Femur (tissue), 1 donor: ENCODE results near the gene GCNT1.
A peak's percentile ranks its signal among the peaks of the same experiment; 100 is the strongest.
"Not testable (repeated sequence)": the region's sequence is repeated elsewhere in the genome, so short reads cannot be mapped to it uniquely, and the experiment has no call there.

Experiments
- DNase-seq: peaks from one replicate; pipeline ENCODE4 v3.0.0-alpha.2; 2017

Gene GCNT1

DNA sequence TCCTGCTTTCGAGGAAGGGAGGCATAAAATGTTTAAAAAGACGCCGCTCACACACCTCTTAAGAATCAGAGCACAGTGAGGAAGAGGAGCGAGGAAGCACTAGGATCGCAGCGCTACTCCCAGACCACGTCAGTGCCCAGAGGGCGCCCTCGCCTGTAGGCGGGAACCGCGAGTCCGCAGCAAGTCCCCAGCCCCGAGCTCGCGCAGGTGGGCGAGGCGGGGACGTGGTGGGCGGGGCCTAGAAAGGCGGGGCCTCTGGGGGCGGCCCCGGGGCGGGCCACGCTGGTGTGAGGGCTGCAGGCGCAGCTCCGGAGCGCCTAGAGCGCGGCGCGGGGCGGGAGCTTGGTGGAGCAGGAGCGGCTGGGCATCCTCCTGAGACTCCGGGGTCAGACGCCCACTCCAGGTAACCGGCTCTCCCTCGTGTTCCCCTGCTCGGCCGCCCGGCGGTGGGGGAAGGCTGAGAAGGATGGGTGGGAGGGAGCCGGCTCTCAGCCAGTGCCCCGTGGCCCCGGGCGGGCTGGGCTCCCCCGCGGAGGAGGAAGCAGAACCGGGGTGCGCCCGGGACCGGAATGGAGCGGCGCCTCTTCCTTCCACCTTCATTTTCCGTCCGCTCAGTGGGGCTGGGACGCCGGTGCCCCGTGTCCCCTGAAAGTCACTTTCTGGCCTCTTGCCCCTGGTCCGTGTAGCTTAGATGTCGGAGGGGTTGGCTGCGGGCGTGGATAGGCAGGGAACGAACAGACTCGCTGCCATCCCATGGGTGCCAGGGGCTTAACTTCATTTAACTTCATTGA is at the start of gene GCNT1:
TSS of gene GCNT1 (plus strand) at position 280 of the 791 bp plus-strand sequence. CDS start 43,200 bp downstream, outside the sequence.
- peak; percentile 89 for DNase-seq

DNA sequence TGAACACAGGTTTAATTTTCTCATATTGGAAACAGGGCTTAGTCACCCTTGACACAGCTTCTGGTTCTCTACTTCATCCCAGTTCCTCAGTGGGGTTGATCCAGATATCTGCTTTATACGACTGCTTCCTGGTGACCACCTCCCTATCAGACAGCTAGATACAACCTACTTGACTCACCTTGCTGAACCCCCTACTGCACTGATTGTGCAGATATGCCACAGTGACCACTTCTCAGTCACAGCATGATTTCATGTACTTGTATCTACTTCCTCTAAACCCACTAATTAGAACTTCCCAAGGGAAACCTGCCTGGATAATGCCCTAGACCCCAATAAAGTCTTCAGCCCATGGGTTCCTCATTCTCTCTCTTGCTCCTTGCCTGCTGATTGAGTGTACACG is 46.3 kb upstream of the GCNT1 start:
- DNase-seq, result no peak

DNA sequence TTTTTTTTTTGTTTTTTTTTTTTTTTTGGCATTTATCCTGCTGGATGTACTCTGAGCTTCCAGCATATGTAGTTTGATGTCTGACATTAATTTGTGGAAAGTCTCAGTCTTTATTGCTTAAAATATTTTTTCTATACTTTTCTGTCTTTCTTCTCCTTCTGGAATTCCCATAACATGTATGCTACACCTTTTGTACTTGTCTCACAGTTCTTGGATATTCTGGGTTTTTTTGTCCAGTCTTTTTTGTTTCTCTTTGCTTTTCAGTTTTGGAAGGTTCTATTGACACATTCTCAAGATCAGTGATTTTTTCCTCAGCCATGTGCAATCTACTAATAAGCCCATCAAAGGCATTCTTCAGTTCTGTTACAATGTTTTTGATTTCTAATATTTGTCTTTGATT is 45.3 kb upstream of the GCNT1 start:
- DNase-seq, result no peak

DNA sequence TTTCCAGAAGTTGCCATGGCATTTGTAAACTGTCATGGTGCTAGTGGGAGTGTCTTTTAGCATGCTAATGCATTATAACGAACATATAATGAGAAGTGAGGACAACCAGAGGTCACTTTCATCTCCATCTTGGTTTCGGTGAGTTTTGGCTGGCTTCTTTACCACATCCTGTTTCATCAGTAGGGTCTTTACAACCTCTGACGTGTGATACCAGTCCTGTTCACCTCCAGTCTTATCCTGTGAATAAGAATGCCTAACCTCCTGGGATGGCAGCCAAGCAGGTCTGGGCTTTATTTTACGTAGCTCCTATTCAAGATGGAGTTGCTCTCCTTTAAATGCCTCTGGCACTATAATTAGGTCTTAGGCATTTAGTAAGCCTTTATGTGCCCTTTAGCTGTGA is 44.3 kb upstream of the GCNT1 start:
- DNase-seq, result no peak

DNA sequence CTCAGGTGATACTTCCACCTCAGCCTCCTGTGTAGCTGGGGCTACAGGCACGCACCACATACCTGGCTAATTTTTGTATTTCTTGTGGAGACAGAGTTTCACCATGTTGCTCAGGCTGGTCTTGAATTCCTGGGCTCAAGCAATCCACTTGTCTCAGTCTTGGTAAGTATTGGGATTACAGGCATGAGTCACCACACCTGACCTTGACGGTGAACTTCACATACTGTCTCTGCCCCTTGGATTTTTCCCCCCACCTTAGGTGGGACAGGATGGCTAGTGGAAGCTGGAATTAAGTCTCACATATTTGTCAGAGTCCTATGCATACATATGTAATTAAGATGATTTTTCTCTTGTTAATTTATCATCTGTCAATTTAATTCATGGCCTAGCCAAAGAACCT is 43.8 kb upstream of the GCNT1 start:
- DNase-seq, result no peak

DNA sequence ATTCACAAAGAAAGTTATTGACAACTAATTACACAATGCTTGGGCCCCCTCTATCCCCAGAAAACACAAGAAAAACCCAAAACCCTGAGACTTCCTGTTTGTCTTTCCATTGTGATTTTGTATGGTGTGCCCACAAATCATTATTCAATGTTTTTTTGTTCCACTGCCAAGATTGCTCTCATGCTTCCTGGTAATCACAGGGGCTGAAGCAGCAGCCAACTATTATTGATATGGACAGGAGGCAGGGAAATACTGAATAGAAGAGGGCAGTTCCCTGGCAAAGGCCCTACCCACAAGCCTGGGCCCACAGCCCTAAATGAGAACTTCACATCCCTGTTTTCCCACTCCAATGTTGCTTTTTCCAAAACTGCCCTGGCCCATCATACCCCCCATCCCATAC is 43.3 kb upstream of the GCNT1 start:
- peak; percentile 20 for DNase-seq

DNA sequence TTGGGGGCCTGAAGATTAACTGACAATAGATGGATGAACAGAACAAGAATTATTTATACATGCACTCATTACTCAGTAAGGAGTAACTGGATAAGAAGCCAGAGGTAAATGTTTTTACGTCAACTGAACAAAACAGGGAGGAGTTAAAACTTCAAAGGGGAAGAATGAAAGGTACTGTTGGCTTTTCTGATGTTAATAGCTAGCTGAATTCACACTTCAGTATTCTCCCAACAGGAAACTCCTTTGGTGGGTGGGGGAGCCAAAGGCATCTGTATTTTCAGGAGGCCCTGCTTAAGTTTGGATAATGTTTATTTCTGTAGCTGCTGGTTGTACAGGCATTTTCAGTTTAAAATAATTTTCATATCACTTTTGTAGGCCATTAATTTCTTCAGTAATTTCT is 41.6 kb upstream of the GCNT1 start:
- no peak for DNase-seq

DNA sequence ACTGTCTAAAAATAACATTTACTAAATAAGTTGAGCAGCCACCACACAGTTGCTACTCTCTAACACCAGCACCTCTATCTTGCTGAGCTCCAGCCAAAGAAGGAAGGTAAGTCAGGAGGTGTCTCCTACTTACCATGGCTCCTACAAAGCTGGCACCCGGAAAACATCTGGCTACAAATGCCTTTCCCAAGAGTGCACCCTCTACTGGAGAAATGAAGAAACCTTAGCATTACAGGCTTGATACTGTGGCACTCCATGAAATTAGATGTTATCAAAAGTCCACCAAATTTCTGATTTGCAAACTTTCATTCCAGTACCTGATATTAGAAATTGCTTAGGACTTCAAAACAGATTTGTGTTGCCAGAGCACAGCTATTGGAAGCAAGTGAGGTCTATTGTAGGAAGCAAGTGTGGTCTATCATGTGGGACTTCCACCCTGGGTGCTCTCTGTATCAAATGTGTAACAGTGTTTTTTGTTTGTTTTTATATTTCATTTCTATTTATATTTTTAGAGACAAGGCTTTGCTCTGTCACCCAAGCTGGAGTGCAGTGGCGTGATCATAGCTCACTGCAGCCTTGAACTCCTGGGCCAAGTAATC is 39.1 kb upstream of the GCNT1 start:
- DNase-seq, result no peak

DNA sequence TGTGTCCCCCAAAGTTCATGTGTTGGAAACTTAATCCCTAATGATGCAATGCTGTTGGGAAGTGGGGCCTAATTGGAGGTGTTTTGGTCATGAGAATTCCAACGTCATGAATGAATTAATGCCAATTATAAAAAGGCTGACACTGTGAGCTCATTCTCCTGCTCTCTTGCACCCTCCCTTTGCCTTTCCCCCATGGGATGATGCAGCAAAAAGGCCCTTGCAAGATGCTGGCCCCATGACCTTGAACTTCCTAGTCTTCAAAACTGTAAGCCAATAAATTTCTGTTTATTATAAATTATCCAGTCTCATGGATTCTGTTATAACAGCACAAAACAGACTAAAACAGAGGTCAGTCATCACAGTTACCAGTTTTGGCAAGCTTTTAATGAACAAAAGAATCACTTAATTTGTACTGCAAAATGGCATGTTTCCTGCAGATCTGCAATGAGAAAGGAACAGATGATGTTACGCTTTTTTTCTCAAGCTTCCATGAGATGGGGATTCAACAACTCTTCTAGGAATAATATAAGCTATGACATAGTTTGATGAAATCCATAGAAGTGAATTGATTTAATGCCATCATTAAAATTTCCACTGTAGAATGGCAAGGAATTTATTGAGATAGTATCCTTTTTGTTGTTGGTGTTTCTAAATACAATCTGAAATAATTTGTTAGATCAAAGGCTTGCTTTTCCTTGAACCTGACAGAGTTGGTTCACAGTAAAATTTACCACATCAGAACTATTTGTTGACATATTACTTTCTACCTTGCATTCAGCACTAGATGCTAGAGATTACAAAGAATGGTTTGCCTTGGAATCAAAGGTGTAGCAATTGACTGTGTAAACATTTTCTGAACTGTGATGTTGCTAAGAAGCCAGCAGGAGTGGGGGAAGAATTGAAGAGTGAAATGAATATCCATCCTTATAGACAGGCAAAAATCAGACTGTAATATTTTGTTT is 35.5 kb upstream of the GCNT1 start:
- DNase-seq, result no peak

DNA sequence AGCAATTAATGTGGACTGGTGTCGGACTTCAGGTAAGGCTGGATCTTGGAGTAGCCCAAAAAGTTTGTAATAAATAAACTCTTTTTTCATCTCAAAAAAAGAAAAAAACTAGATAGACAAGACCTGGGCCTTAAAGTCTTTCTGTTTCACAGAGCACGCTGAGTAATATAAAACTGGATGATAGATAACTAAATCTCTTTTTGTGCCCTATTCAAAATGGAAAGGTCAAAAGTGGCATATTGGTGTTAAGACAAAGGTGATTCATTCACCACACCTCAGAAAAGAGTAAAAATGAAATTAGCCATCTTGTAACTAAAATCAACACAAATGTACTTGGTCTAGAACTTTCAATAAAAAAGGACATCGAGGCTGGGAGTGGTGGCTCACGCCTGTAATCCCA is 34.5 kb upstream of the GCNT1 start:
- no peak for DNase-seq

DNA sequence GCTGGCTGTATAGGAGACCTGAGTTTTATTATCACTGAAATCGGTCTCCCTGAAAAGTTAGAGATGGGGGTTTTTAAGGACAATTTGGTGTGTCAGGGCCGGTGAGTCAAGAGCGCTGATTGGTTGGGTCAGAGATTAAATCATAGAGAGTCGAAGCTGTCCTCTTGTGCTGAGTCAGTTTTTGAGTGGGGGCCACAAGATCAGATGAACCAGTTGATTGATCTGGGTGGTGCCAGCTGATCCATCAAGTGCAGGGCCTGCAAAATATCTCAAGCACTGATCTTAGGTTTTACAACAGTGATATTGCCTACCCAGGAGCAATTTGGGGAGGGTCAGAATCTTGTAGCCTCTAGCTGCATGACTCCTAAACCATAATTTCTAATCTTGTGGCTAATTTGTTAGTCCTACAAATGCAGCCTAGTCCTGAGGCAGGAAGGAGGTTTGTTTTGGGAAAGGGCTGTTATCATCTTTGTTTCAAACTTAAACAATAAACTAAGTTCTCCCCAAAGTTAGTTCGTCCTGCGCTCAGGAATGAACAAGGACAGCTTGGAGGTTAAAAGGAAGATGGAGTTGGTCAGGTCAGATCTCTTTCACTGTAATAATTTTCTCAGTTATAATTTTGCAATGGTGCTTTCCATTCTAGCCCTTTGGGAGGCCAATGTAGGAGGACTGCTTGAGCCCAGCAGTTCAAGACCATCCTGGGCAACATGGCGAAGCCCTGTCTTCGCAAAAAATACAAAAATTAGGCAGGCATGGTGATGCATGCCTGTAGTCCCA is 33.1 kb upstream of the GCNT1 start:
- DNase-seq, result no peak

DNA sequence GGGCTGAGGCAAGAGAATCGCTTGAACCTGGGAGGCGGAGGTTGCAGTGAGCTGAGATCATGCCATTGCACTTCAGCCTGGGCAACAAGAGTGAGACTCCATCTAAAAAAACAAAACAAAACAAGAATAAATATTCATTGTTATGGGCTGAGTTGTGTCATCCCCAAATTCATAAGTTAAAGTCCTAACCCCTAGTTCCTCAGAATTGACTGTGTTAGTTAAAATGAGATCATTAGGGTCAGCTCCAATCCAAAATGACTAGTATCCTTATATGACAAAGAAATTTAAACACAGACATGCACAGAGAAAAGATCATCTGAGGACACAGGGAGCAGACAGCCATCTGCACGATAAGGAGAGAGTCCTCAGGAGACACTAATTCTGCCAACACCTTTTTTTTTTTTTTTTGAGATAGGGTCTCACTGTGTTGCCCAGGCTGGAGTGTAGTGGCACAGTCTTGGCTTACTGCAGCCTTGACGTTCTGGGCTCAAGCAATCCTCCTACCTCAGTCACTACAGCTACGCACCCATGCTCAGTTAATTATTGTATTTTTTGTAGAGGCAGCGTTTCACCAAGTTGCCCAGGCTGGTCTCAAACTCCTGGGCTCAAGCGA is 32.1 kb upstream of the GCNT1 start:
- no peak for DNase-seq

DNA sequence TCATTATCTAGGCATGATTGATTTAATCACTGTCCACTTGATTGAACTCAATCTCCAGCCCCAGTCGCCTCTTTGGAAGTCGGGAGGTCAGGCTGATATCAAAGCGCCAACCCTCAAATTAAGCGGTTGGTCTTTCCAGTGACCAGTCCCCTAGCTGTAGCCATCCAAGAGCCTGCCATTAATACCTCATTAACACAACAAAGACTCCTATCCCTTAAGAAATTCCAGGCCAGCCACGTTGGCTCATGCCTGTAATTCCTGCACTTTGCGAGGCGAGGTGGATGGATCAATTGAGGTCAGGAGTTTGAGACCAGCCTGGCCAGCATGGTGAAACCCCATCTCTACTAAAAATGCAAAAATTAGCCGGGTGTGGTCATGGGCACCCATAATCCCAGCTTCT is 27.4 kb upstream of the GCNT1 start:
- no peak for DNase-seq

DNA sequence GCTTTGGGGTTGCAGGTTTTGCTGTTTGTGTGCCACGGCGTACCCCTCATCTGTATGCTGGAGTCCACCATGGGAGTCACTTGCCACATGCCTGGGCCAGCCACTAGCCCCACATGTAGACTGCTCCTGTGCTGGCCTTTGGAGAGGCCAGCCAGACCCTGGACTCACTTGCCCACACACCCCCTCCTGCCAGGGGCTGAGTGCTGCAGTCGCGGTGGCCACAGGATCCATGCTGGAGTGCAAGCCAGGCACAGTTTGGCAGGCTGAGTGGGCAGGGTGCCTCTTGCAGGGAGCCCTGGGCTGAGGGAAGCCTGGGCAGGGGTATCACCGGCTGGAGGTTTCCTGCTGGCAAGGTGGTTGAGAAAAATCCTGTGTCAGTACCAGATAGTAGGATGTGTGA is 25.6 kb upstream of the GCNT1 start:
- no peak for DNase-seq

DNA sequence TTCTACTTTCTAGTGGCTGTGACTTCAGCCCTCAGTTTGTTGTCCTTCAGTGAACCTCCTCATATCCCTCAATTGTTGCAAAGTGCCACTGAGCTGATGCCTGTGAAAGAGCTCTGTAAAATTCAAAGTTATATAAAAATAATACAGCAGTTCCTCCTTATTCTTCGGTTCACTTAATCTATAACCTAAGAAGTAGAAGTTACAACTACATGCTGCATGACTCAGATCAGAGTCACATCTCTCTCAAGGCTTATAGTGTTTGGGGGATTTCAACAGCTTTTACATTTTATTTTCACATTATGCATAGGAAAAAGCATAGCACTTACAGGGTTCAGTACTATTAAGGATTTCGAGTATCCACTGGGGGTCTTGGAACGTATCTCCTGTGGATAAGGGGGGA is 25.1 kb upstream of the GCNT1 start:
- DNase-seq, result no peak

DNA sequence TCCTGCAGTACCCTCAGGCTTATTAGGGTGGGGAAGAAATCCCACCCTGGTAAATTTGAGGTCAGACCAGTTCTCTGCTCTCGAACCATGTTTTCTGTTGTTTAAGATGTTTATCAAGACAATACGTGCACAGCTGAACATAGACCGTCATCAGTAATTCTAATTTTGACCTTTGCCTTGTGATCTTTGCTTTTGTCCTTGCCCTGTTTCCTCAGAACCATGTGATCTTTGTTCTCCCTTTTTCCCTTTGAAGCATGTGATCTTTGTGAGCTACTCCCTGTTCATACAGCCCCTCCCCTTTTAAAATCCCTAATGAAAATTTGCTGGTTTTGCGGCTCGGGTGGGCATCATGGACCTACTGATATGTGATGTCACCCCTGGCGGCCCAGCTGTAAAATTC is 24.1 kb upstream of the GCNT1 start:
- DNase-seq, result not testable (repeated sequence)

DNA sequence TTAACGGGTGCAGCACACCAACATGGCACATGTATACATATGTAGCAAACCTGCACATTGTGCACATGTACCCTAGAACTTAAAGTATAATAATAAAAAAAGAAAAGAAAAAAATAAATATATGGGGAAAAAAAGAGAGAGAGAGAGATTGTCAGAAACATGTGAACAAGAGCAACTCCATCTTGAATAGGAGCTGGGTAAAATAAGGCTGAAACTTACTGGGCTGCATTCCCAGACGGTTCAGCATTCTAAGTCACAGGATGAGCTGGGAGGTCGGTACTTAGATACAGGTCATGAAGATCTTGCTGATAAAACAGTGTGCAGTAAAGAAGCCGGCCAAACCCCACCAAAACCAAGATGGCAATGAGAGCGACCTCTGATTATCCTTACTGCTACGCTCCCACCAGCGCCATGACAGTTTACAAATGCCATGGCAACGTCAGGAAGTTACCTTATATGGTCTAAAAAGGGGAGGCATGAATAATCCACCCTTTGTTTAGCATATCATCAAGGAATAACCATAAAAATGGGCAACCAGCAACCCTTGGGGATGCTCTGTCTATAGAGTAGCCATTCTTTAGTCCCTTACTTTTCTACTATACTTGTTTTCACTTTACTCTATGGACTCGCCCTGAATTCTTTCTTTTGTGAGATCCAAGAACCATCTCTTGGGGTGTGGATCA is 21.8 kb upstream of the GCNT1 start:
- not testable (repeated sequence) for DNase-seq

DNA sequence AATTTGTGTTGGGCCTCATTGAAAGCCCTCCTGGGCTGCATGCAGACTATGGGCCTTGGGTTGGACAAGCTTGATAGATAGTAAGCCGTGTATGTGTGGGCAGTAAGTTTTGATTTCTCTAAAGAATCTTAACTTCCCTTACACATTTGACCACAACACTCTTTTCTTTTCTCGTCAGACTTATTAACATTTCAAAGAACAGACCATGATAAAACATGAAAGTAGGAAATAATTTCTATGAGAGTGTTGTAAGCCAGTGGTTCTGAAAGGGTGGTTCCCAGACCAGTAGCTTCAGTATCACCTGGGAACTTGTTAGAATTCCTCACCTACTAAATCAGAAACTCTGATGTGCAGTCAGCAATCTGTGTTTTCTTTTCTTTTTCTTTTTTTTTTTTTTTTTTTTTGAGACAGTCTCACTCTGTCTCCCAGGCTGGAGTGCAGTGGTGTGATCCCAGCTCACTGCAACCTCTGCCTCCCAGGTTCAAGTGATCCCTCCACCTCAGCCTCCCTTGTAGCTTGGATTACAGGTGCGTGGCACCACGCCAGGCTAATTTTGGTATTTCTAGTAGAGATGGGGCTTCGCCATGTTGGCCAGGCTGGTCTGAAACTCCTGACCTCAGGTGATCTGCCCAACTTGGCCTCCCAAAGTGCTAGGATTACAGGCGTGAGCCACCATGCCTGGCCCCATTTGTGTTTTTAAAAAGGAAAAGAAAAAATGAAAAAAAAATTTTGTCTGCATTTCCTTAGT is 20.0 kb upstream of the GCNT1 start:
- no peak for DNase-seq

DNA sequence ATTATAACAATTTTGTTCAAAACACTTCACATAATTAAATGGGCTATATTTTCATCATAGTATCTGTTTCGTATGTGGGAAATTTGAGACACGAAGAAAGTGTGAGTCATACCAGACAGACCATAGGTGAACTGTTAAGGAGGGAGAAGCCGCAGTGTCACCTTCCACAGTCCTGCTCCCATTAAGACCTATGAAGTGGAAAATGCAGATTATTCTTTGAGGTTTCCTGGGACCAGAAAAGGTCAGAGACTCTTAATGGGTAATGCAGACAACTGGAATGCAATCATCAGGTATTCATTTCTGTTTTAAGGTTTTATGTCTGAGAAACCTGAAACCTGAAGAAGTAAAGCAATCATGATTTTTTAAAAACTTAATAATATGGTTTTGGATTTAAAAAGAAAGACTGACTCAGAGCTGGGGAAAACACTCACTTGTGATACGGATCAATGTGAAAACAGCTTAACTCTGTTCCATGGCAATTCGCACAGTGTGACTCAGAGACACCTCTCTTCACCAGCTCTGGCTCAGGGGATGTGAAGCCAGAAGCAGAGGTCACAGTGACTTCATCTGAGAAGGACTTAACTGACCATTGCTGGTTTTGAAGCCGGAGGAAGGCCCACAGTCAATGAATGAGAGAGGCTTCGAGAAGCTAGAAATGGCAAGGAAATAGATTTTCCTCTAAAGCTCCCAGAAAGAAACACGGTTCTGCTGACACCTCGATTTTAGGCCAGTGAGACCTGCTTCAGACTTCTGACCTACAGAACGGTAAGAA is 17.2 kb upstream of the GCNT1 start:
- DNase-seq, result no peak

DNA sequence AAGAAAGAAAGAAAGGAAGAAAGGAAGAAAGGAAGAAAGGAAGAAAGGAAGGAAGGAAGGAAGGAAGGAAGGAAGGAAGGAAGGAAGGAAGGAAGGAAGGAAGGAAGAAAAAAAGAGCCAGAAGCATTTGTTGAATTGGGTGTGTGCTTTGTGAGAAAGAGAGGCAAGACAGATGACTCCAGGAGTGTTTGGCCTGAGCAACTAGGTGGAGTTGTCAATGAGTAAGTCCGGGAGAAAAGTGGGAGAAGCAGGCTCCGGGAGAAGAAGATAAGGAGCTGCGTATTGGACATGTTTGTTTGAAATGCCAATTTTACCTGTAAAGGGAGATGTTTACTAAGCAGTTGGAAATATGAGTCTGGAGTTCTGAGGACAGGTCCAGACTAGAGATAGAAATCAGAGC is 15.1 kb upstream of the GCNT1 start:
- DNase-seq, result no peak
